Right lobe of liver (tissue), 4 donors: Measurements from ENCODE around the gene SLC5A4.

Experiments used
- CTCF ChIP-seq, 4 donors: fragments of 200-600 bp in 3 of 4; fragments of 450-650 bp in 1 of 4; IDR thresholded peaks; one replicate each; pipeline versions ENCODE4 v1.5.1 to v1.8.0; 2016 to 2022; ENCODE audit warnings: antibody characterized with exemption in 4 of 4, mild to moderate bottlenecking in 2 of 4
- POLR2A ChIP-seq: fragments of 450-650 bp; IDR thresholded peaks from one replicate; pipeline ENCODE4 v1.6.1; 2017; ENCODE audit warnings: antibody characterized with exemption, mild to moderate bottlenecking
- donor health status: DM: no; HTN: no; CAD: no.
- donor health status: DM: no; HTN: no; CAD: no.
- donor health status: DM: no; HTN: yes; CAD: no.

- TF ChIP-seq POLR2A, result no peak
- no peak for TF ChIP-seq CTCF (IDR thresholded peaks at IDR 0.05)
These were observed 36.7 kb downstream of the SLC5A4 start for GRCh38 chr22:32218470-32218869.
